H9 (cell line): Measurements from ENCODE around the gene ARPC5L. TPM values are rescaled to one million over a fixed set of nuclear protein-coding genes. Genes with fewer than 3 reads are reported as not detected.

Experiments
- DNase-seq: peaks from one replicate; pipeline ENCODE4 v3.0.0-alpha.2; 2017
- H2AFZ ChIP-seq: one replicate; pipeline ENCODE4 v1.6.1; 2013; ENCODE audit warnings: mild to moderate bottlenecking, low read length, control low read depth, moderate library complexity
- H2AK5ac ChIP-seq: 2 replicates; pipeline ENCODE4 v1.6.1; 2013; ENCODE audit warnings: low read length, control low read depth, mixed read lengths; ENCODE audit not compliant: insufficient read length
- H2BK120ac ChIP-seq: one replicate; pipeline ENCODE4 v1.6.1; 2013; ENCODE audit warnings: low read depth, mild to moderate bottlenecking, low read length, control low read depth, inconsistent platforms; ENCODE audit not compliant: poor library complexity, severe bottlenecking
- H2BK12ac ChIP-seq: 2 replicates; pipeline ENCODE4 v1.6.1; 2013; ENCODE audit warnings: low read length, control low read depth, mixed read lengths, low read depth; ENCODE audit not compliant: insufficient read length
- H2BK15ac ChIP-seq: 2 replicates; pipeline ENCODE4 v1.6.1; 2013; ENCODE audit warnings: low read depth, low read length, control low read depth
- H2BK20ac ChIP-seq: one replicate; pipeline ENCODE4 v1.6.1; 2013; ENCODE audit warnings: low read depth, mild to moderate bottlenecking, low read length, control low read depth, inconsistent platforms; ENCODE audit not compliant: poor library complexity, severe bottlenecking
- H2BK5ac ChIP-seq: 2 replicates; pipeline ENCODE4 v1.6.1; 2013; ENCODE audit warnings: low read length, control low read depth, mixed read lengths; ENCODE audit not compliant: insufficient read length
- H3K14ac ChIP-seq: 2 replicates; pipeline ENCODE4 v1.6.1; 2013; ENCODE audit warnings: low read length, control low read depth; ENCODE audit not compliant: insufficient read depth
- H3K18ac ChIP-seq: 2 replicates; pipeline ENCODE4 v1.6.1; 2013; ENCODE audit warnings: low read depth, mild to moderate bottlenecking, mixed read lengths, low read length, control low read depth; ENCODE audit not compliant: insufficient read length
- H3K23ac ChIP-seq: 2 replicates; pipeline ENCODE4 v1.6.1; 2013; ENCODE audit warnings: low read length, control low read depth, mixed read lengths, low read depth; ENCODE audit not compliant: insufficient read length
- H3K23me2 ChIP-seq: 2 replicates; pipeline ENCODE4 v1.6.1; 2013; ENCODE audit warnings: low read depth, mild to moderate bottlenecking, mixed read lengths, low read length, control low read depth; ENCODE audit not compliant: insufficient read length, poor library complexity, severe bottlenecking
- H3K27ac ChIP-seq: 2 replicates; pipeline ENCODE4 v1.5.1; 2013; ENCODE audit warnings: low read length, control low read depth, mixed read lengths, low read depth; ENCODE audit not compliant: insufficient read length
- H3K27me3 ChIP-seq: 2 replicates; pipeline ENCODE4 v1.6.1; 2013; ENCODE audit warnings: low read length, control low read depth, inconsistent platforms; ENCODE audit not compliant: insufficient read depth
- H3K4ac ChIP-seq: 2 replicates; pipeline ENCODE4 v1.6.1; 2013; ENCODE audit warnings: low read depth, mild to moderate bottlenecking, control low read depth, inconsistent platforms, low read length, moderate library complexity
- H3K4me1 ChIP-seq: 2 replicates; pipeline ENCODE4 v1.6.1; 2013; ENCODE audit warnings: low read length, control low read depth, inconsistent platforms; ENCODE audit not compliant: insufficient read depth
- H3K4me2 ChIP-seq: 2 replicates; pipeline ENCODE4 v1.6.1; 2013; ENCODE audit warnings: low read length, control low read depth, mixed read lengths; ENCODE audit not compliant: insufficient read length, insufficient read depth
- H3K56ac ChIP-seq: 2 replicates; pipeline ENCODE4 v1.6.1; 2013; ENCODE audit warnings: low read depth, mild to moderate bottlenecking, mixed read lengths, low read length, control low read depth; ENCODE audit not compliant: insufficient read length
- H3K79me1 ChIP-seq: 2 replicates; pipeline ENCODE4 v1.6.1; 2013; ENCODE audit warnings: low read depth, mild to moderate bottlenecking, moderate library complexity, low read length, control low read depth, inconsistent platforms; ENCODE audit not compliant: insufficient read depth, poor library complexity, severe bottlenecking
- H3K79me2 ChIP-seq: 2 replicates; pipeline ENCODE4 v1.6.1; 2013; ENCODE audit warnings: low read length, control low read depth, inconsistent platforms; ENCODE audit not compliant: insufficient read depth
- H3K9ac ChIP-seq: 2 replicates; pipeline ENCODE4 v1.6.1; 2013; ENCODE audit warnings: low read length, control low read depth, mixed read lengths; ENCODE audit not compliant: insufficient read length; ENCODE audit errors: extremely low read depth
- H3K9me3 ChIP-seq: one replicate; pipeline ENCODE4 v1.6.1; 2013; ENCODE audit warnings: low read depth, low read length, inconsistent platforms; ENCODE audit not compliant: control insufficient read depth
- H3T11ph ChIP-seq: one replicate; pipeline ENCODE4 v1.6.1; 2013; ENCODE audit warnings: mild to moderate bottlenecking, low read length, control low read depth, inconsistent platforms
- H4K20me1 ChIP-seq: one replicate; pipeline ENCODE4 v1.6.1; 2013; ENCODE audit not compliant: control insufficient read depth, insufficient read length, insufficient read depth
- H4K5ac ChIP-seq: 2 replicates; pipeline ENCODE4 v1.6.1; 2013; ENCODE audit warnings: low read depth, mild to moderate bottlenecking, mixed read lengths, low read length, control low read depth; ENCODE audit not compliant: insufficient read length
- H4K8ac ChIP-seq: replicated peaks from 2 replicates; pipeline ENCODE4 v1.6.1; 2013; ENCODE audit warnings: low read length, control low read depth, mixed read lengths, low read depth; ENCODE audit not compliant: insufficient read length
- H4K91ac ChIP-seq: 2 replicates; pipeline ENCODE4 v1.6.1; 2013; ENCODE audit warnings: low read depth, mild to moderate bottlenecking, moderate library complexity, mixed read lengths, low read length, control low read depth; ENCODE audit not compliant: insufficient read length
- H3K27ac Mint-ChIP-seq, 3 experiments: 2 replicates in 2 of 3; 3 replicates in 1 of 3; pipeline ENCODE4 v1.8.0; 2020 to 2021; ENCODE audit warnings: mixed read lengths in 3 of 3, mild to moderate bottlenecking in 1 of 3, moderate library complexity in 1 of 3
- H3K27me3 Mint-ChIP-seq: 2 replicates; pipeline ENCODE4 v1.8.0; 2021; ENCODE audit warnings: low read depth, mild to moderate bottlenecking, moderate library complexity, mixed read lengths
- H3K36me3 Mint-ChIP-seq, 3 experiments: 2 replicates in 2 of 3; 3 replicates in 1 of 3; pipeline ENCODE4 v1.8.0; 2020 to 2021; ENCODE audit warnings: low read depth in 3 of 3, mixed read lengths in 3 of 3; ENCODE audit not compliant: insufficient read depth in 1 of 3
- H3K4me1 Mint-ChIP-seq, 2 experiments: 2 replicates each; pipeline ENCODE4 v1.8.0; 2020; ENCODE audit warnings: mixed read lengths in 2 of 2
- H3K4me3 Mint-ChIP-seq, 2 experiments: 2 replicates in 1 of 2; 3 replicates in 1 of 2; pipeline ENCODE4 v1.8.0; 2020 to 2021; ENCODE audit warnings: mild to moderate bottlenecking in 2 of 2, mixed read lengths in 2 of 2, moderate library complexity in 1 of 2
- H3K9me3 Mint-ChIP-seq, 2 experiments: 2 replicates in 1 of 2; 3 replicates in 1 of 2; pipeline ENCODE4 v1.8.0; 2020; ENCODE audit warnings: mild to moderate bottlenecking in 2 of 2, mixed read lengths in 2 of 2, moderate library complexity in 1 of 2
- CTCF ChIP-seq: fragments of 200-600 bp; sonication (generic); conservative IDR thresholded peaks from 3 replicates; pipeline ENCODE4 v1.8.0; 2021; ENCODE audit warnings: antibody characterized with exemption, mild to moderate bottlenecking
- WGBS: extraction: QIAGEN DNeasy Blood & Tissue Kit; methylation state at CpG from one replicate; pipeline ENCODE4 v1.1.7; 2013; ENCODE audit warnings: missing lambda C conversion rate, low lambda C conversion rate, mixed read lengths; ENCODE audit not compliant: insufficient read length; ENCODE audit errors: extremely low coverage; 5-methylcytosine and 5-hydroxymethylcytosine counted together
- total RNA-seq: library from RNA; stranded (reverse); gene quantifications from 2 replicates; pipeline ENCODE4 v1.2.1, GENCODE V29; 2021

ARPC5L gene
- total RNA-seq, 1 experiment from 2014 or later: 67.7 TPM

- Mint-ChIP-seq H3K4me1 (peaks cover 9 to 14% of the 10 kb centered on the region in 2 experiments), H3K9me3 (peaks cover 3 to 9% of the 10 kb centered on the region in 2 experiments; a peak in 2 of 5 replicates), H3K4me3 (no peak overlapping the region), H3K27me3 (peaks cover 2% of the 10 kb centered on the region; the same call in 1 of the 2 replicates), H3K27ac (peak overlapping the region in 1 of 3 experiments; percentile 78; a peak in 4 of 7 replicates), H3K36me3 (peaks cover 0 to 4% (median 0%) of the 10 kb centered on the region in 3 experiments; a peak in 1 of 7 replicates)
- Histone ChIP-seq H3K4me1 (no peaks in the 10 kb centered on the region; the same call in 1 of the 2 replicates), H3K27me3 (no peaks in the 10 kb centered on the region), H4K91ac (no peak overlapping the region), H2AK5ac (no peak overlapping the region), H3K56ac (no peak overlapping the region), H2BK15ac (no peak overlapping the region), H2BK5ac (no peak overlapping the region), H3K79me2 (no peaks in the 10 kb centered on the region), H3K14ac (no peak overlapping the region), H3K79me1 (no peaks in the 10 kb centered on the region), H3K23me2 (no peaks in the 10 kb centered on the region), H3K4ac (no peak overlapping the region), H4K20me1 (no peaks in the 10 kb centered on the region), H3K9me3 (no peaks in the 10 kb centered on the region), H2BK120ac (no peak overlapping the region), H4K5ac (no peak overlapping the region), H2BK12ac (no peak overlapping the region), H2AFZ (no peak overlapping the region), H2BK20ac (no peak overlapping the region), H3K23ac (no peak overlapping the region), H3K4me2 (no peak overlapping the region), H3K9ac (no peak overlapping the region), H3K18ac (no peak overlapping the region), H3K27ac (no peak overlapping the region), H4K8ac (no peak overlapping the region), H3T11ph (no peak overlapping the region)
- WGBS: no CpG with 5 or more reads among the region's 2 CpGs
- TF ChIP-seq CTCF: no peak
- DNase-seq: no peak
These were observed 33.2 kb upstream of the ARPC5L start for GRCh38 chr9:124828489-124829333.
